Activated T-cell treated with anti-CD3 and anti-CD28 coated beads for 4 hours (primary cell): Measurements from ENCODE around the gene FHOD3.
"Not testable (repeated sequence)": the region's sequence is repeated elsewhere in the genome, so short reads cannot be mapped to it uniquely, and the experiment has no call there.

Source experiments
- DNase-seq: peaks from one replicate; pipeline ENCODE4 v3.0.0-alpha.2; 2020

Gene FHOD3

DNA sequence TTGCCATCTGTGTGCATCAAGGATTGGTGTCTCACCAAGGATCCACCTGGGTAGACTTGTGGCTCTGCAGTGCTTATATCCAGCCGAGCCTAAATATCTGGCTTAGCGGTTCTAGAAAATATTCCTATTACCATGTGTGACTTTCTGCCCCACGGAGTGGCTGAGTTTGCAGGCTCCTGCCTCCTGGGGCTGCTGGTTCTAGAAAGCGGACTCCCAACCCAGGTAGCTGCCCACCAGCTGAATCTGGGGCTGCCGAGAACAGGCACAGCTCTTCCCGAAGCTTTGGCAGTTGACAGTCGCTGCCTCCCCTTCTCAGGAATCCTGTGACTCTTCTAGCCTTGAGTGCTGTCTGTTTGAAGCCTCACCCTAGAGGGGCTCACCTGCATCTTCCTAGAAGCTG, 426.7 kb downstream of the FHOD3 start:
- no peak for DNase-seq

DNA sequence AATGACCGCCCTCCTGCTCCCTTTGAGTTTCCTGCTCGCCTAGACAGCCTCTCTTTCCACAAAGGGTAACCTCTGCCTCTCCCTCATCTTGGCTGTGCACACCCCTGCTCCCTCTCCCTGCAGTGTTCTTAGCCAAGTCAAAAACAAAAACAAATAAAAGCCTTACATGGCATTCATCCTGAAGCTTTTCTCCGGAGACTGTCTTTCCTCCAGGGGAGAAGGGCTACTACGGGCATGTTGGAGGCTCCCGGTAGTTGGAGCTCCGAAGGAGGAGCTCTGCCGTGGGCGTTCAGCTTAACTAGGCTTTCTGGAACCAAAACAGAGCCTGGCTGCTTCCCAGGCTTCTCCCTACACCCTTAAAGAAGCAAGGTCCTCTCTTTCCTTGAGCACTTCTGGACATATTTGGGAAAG, 427.1 kb downstream of the FHOD3 start:
- no peak for DNase-seq

DNA sequence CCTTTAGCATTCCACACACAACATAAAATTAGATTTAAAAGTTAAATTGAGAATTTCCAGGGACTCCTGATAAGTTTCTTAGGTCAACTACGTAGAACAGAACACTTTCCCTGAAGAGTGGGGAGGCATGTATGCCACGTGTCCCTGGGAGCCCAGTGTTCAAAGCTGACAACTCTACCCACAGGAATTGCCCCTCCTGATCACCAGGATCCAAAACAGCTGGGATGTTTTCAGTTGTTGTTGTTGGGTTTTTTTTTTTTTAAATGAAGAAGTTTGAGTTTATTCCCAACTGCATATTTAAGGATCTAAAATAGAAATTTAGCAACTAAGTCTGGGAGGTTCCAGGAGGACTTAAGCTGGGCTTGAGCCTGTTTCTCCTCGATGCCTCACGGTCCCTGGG, 430.8 kb downstream of the FHOD3 start:
- no peak for DNase-seq

DNA sequence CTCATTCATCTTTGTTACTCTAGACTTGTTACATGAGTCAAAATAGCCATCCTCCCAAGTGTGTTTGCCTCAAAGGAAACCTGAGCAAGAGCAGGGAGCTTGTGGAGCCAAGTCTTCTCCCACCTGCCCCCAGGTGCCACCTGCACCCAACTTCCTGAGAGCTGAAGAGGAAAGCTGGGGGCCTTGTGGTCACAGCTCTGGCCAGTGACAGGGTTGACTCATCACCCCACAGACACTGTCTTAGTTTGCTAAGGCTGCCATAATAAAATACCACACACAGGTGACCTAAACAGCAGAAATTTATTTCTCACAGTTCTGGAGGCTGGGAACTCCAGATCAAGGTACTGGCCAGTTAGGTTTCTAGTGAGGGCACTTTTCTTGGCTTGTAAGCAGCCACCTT, 431.7 kb downstream of the FHOD3 start:
- no peak for DNase-seq

DNA sequence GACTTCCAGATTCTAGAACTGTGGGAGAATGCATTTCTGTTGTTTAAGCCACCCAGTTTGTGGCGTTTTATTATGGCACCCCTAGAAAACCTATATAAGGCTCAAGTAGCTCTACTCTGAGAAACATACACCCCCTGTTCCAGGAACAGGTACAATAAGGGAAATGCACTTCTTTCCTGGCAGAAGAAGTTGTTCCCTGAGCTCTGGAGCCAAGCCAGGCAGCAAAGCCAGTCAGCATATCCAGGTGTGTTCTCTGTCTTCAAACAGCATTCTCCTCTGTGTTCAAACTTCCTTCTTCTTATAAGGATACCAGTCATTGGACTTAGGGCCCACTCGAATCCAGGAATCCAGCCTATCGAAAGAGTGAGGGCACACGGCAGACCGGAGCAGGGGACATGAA, 434.8 kb downstream of the FHOD3 start:
- DNase-seq: no peak

DNA sequence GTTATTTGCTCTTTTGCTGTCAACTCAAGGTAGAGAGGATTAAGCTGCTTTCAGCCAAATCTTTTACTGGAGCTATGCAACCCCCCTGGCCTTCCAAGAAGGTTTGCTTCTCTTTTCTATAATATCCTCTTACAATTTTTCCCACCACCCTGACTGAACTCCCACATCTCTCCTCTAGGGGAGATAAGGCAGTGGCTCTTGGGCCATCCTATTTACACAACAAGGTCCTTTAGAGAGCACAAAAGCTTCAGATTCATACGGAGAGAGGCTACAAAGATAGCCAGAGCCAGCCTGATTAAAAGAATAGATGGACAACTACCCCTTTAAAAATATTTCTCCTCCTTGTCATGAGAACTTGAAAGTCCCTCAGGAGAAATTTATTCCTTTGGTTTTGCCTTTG, 435.6 kb downstream of the FHOD3 start:
- no peak for DNase-seq

DNA sequence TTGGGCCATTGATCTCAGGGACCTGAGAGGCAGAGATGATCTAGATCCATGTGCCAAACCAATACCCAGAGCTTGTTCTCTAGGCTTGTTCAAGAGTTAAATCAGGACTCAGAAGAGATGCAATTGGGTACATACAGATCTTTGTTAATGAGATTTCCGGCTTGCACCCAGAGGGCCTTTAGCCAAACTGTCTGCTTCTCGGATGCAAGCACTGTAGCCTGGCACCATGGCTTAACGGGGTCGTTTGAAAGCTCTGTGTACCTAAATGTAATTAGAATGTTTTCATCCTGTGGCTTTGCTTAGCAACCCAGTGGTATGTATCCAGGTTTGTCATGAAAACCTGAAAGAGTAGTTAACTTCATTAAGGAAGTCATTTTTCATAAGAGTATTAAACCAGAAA, 437.1 kb downstream of the FHOD3 start:
- no peak for DNase-seq

DNA sequence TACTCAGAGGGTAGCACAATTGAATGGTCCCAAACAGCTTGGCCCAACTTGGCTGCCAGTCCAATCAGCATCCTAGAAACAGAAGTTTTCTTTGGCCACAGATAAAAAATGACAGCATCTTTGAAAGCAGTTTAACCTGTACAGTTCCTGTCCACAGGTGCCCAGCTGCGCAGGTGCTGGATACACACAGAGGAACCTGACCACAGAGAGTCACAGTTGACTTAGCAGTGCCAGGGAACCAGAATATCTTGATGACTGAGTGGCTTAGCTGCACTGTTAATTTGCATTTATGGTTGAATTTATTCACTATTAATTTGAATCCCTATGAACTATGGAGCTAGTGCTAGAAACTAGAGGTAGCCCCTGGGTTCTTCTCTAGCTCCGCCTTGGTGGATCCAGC, 437.6 kb downstream of the FHOD3 start:
- no peak for DNase-seq

DNA sequence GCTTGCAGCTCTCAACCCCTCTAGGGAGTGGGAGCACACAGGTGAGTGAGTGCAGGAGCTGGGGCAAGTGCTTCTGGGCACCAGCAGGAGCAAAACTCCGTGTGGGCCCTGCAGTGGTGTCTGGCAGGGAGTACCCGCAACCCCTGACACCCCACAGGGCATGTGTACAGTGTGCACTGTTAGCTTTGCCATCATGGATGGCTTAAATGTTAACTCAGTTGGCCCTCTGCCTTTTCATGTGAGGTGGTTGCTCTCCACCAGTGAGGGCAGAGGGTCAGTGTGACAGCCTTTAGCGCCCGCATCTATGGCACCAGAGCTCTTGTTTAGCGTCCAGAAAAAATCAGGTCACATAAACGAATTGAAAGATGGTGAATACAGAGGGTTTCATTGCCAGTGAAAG, 438.6 kb downstream of the FHOD3 start:
- DNase-seq: no peak

DNA sequence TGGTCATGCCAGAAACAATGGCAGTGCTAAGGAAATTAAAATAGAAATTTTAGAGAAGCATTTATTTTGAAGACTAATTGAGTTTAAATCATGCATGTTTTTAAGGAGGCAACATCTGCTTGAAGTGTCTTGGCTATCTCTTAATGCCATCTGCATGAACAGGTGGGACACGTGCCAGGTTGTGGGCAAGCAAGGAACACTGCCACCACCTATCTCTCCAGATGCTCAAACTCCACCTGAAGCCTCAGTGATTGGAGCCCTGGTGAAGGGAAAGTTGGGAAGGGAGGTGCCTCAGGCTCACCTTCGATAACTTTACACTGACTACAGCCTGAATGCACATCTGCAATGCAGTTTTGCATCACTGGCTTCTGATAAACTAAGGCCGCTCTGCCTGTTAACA, 439.8 kb downstream of the FHOD3 start:
- DNase-seq: no peak

DNA sequence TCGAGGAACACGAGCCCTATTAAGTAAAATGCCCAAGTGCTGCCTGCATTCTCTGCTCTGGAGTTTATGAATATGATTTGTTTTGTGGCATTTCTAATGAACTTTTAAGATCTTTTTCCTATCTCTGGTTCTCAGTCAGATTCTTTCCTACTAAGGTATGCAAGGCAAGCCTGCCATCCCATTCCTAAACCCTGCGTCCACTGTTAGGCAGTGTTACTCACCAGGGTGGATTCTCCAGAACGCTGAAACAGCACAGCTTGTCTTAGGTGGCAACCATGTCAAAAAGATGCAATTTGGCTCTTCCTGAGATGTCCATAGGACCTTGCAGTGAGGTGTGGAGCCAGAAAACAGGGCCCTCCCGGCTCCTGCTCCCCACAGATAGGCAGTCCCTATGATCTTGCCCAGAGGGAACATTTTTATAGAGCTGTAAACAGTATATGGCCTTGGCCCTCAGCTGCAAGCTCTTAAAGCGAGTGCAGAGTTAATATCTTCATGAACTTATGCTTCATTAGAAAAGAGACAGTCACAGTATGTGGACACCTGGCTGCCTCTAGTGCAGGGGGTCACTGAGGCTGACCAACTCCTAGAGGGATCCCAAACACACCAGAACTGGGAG, 446.9 kb downstream of the FHOD3 start:
- no peak for DNase-seq

DNA sequence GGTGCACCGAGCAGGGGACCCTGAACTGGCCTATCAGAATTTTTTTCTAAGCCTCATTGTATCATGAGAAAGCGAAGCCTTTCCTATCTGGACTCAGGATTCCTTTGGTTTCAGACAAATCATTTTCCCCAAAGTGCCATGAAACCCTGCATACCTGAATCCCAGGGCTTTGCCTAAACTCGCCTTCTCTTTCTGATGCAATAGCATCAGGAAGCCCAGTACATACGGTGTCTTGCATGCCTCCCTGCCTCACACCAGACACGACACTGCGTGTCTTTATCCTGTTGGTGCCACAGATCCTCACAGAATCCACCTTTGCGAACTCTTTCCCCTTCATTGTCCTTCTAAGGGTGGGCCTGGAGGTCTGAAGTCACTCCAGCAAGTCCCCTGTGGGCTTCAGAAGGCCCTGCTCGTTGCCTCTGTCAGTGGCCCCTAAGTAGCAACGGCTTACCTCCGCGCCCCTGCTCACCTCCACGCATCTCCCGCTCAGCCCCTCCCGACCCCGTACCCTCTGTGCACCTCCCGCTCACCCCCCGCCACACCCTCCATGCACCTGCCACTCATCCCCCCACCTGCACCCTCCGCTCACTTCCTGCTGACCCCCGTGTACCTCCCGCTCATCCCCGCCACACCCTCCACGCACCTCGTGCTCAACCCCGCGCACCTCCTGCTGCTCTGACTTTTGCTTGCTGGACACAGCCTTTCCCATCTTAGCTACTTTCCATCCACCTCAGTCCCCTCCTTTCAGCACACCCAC, 447.9 kb downstream of the FHOD3 start:
- DNase-seq: no peak

DNA sequence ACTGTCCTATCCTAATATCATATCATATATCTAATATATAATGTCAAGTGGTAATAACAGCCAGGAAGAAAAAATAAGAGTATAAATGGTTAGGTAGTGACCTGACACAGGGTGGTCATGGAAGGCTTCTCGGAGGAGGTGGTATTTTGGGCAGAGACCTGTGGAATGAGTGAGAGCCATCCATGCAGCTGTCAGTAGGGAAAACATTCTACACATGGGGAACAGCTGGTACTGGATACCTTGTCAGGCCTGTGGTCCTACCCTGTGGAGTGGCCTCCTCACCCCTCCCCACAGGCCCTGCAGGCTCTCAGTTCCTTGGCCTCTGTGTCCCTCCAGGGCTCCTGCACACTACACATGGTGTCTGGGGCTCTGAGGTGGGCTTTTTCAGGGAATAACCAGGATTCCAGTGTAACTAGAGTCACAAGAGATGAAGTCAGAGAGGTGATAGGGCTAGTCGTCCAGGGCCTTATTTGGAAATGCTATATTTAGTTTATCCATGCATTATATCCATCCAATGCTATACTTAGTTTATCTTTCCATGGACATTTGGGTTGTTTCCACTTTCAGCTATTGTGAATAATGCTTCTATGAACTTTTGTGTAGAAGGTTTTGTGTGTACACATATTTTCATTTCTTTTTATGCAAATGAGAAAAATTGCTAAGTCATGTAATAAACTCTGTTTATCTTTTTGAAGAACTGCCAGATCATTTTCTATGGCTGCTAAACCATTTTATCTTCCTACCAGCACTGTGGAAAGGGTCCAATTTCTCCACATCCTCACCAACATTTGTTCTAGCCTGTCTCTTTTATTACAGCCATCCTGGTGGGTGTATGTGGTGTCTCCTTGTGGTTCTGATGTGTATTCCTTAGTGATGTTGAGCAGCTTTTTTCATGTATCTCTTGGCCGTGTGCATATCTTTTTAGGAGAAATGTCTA, 455.7 kb downstream of the FHOD3 start:
- no peak for DNase-seq

DNA sequence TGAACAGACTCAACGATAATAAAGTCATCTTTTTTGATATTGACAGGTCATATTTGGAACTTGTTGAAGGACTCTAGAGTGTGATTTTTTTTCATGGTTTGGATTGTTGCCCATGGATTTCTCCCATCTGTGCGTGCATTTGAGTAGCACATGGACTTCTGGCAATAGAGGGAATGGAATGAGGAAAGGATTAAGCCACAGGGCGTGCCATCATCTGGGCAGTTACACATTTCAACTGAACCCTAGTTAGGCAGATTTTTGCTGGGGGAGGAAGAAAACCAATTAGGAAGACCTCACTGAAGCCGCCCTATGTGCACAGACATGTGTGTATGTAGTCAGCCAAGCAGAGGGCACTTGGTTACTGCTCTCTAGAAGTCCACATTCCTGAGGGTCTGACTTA, 458.7 kb downstream of the FHOD3 start:
- DNase-seq: no peak

DNA sequence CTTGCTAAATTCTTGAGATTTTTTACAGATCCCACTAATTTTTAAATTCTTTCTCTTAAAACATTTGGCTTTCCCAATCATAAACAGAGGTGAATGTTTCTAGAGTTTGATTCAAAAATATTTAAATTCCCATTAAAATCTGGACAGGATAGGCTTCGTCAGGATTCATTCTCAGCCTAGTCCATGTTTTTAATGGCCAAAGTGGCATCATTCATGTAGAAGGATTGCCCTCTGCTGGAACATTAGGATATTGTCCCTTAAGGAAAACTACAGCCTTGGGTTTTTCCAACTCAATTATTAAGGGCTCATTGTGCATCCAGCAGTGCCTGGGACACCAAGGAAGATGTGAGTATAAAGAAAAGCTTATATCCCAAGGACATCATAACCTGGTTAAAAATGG, 459.6 kb downstream of the FHOD3 start:
- DNase-seq: no peak

DNA sequence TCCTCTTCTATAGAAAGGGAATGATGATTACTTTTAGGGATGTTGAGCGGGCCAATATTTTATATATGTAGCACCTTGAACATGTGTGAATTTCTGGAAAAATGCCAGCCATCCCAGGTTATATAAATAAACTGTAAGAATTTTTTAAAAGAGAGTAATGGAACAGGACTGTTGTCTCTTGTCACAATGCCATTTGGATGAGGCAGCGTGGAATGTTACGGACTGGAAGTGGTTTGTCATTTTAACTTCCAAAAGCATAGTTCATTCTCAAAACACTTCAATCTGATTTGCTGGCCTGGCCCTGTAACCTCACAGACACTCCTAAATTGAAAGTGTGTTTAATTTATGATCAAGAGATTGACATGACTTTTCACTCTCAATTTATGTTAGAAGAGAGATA, 460.5 kb downstream of the FHOD3 start:
- DNase-seq: no peak

DNA sequence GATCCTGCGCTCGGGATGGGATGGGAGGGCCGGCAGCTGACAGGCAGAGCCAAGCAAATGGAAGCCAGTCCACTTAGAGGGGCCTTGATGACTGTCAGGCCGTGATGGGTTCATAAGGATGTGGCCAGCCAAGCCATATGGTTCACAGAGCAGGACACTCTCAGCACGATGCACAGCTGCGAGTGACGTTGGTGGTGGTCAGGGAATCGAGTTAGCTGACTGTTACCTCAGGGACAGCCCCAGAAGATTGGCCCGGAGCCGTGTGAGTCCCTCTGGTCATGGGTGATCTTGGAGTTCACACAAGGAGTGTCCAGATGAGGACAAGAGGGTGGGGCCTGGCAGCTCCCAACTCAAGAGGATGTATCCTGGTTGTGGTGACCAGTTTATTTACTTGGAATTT, 461.1 kb downstream of the FHOD3 start:
- DNase-seq: no peak

DNA sequence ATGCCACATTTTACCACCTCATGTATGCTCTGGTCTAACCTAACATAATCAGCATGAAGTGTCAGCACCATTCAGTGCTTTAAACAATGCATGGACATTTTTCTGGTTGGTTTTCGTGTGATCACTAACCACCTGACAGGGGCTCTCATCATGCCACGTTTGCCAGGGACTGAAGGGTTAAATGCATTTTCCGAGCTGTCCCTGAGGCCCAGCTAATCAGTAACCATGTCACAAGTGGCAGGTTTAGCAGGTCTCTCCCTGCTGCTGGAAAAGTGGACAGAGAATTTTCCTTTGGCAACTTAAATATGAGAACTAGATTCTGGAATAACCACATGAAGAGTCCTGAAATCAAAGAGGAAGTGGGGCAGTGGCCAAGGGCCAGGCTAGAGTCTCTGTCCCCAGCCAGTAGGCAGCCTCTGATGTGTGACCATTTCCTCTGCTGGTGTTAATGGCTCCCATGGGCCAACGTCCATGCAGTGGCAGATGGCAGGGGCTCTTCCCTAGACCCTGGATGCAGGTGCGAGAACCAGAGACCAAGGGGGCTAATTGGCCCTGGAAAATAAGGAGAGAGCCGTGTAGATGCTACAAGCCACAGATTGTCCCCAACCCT, 461.8 kb downstream of the FHOD3 start:
- DNase-seq: no peak

DNA sequence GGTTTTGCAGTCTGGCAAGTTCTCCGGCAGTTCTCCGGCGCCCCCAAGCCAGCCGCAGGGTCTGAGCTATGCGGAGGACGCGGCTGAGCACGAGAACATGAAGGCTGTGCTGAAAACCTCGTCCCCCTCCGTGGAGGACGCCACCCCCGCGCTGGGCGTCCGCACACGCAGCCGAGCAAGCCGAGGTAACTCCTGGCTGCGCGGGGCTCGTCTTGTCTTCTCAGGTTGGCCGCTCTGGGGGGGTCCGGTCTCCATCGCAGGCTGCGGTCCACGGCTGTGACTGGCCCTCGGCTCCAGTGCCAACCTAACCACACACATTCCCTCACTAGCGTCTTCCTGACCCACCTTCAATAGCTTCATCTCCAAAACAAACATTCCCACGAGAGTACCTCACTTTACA, 463.1 kb downstream of the FHOD3 start:
- no peak for DNase-seq

DNA sequence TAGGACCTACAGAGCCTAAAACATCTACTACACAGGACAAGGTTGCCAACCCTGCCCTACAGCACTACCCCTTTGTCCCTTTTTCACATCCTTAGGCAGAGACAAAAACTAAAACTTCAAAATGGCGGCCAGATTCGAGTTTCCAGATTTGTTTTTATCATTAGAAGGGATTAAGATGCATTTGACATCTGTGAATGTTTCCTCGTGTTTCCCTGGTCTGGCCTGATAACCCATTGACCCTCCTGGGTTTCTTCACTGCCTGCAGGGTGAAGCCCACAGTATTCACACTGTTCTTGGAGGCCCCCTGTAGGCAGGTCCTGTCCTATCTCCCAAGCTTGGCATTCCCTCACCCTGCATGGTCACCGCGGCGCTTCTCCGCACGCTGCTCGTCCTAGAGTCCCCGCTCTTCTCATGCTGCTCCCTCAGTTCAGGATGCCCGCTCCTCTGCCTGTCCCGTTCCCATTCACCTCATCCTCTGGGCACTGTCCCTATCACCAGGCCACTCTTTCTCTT, 463.7 kb downstream of the FHOD3 start:
- DNase-seq: no peak

DNA sequence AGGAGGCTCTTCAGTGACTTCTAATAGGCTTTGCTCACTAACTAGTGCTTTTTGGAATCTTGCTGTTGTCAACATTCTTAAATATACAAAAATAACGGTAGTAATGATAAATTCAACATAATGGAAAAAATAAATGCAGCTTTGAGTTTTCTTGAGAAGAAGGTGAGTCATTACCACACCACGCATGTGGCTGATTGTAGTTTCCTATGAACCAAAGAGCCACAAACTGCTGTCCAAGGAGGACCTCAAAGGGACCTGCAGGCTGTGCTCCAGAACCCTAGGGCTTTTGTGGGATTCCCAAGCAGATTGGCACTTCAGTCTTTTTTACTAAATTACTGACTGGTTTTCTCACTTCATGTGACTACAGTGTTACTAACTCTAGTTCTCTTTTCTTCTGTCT, 464.6 kb downstream of the FHOD3 start:
- no peak for DNase-seq

DNA sequence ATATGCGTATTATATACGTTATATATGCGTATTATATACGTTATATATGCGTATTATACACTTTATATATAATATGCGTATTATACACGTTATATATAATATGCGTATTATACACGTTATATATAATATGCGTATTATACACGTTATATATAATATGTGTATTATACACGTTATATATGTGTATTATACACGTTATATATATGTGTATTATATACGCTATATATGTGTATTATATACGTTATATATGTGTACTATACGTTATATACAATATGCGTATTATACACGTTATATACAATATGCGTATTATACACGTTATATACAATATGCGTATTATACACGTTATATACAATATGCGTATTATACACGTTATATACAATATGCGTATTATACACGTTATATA, 465.5 kb downstream of the FHOD3 start:
- DNase-seq: not testable (repeated sequence)

DNA sequence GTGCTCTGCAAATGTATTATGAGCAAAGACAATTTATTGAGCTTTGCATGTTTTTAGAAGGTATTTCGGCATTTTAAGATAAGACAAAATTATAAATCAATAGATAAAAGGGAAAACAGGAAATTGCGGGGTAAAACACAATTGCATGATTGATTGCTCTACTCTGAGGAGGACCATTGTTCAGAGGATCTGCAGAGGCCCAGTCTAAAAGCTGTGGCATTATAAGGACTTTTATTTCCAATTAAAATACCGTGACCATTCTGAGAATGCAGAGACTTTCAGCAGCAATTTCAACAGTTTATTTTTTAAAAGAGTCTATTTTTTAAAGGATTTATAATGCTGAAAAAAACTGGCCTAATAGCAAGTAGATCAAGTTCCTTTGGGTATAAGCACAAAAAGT, 469.3 kb downstream of the FHOD3 start:
- DNase-seq: no peak
